ENCODE measurements around the gene NAA38.
A peak's percentile ranks its signal among the peaks of the same experiment; 100 is the strongest.

The NAA38 gene

DNA sequence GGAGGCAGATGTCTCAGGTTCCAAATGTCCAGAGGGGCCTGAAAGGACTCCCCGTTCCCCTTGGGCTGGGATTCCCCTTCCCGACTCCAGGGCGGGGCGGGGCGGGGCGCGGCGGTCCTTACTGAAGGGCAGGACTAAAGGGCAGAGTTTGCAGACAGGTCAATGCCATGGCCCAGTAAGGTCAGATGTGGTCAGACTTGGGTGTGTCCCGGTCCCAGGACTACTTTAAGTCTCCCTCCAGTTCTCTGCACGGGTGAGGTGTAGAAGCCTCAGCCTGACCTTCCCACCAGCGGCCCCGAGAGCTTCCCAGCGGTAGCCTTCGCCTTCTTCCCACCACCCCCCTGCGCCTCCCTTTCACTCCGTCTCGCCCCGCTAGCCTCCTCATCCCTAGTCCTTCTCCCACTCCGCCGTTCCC lies 22.8 kb downstream of the NAA38 start:
- H3K4me3 ChIP-seq (ENCODE audit: low read length), result peak overlapping the region; percentile 69
- DNase-seq (ENCODE audit: low read depth, low spot score), result no peak

DNA sequence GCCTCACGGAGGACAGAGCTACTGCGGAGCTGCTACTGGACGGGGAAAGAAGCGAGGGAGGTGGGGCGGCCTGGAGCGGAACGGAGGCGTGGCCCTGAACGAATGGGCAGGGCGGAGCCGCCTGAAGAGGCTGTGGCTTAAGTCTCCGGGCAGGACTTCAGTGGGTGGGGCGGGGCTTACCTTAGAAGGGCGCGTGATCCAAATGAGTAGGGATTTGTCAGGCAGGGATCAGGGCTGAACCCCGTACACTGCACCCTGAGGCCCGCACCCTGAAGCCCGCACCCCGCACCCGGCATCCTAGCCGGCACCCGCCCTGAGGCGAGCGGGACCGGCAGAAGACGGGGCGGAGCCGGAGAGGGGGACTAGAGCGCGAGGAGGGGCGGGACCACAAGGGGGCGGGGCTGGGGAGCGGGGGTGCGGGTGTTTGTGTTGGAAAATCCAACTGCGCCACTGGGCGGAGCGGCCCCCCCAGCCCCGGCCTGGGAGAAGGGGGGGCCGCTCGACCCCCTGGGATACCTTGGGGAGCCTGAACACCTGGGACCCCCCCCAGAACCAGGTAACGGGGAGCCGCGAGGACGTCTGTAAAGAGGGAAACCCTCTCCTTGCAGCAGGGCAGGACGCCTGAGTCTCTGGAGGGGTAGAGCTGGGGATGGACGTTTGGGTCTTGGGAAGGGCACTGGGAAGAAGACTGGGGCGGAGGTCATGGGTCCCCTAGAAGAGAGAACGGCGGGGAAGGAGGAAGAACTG lies 23.4 kb downstream of the NAA38 start, which contains the start of gene KDM6B:
TSS of gene KDM6B (plus strand) at position 423 of the 747 bp plus-strand sequence. CDS start 11,338 bp downstream, outside the sequence.
- peak; percentile 80 for DNase-seq (ENCODE audit: low read depth, low spot score)
- H3K4me3 ChIP-seq (ENCODE audit: low read length), result peak within 1 kb of the TSS; percentile 69

DNA sequence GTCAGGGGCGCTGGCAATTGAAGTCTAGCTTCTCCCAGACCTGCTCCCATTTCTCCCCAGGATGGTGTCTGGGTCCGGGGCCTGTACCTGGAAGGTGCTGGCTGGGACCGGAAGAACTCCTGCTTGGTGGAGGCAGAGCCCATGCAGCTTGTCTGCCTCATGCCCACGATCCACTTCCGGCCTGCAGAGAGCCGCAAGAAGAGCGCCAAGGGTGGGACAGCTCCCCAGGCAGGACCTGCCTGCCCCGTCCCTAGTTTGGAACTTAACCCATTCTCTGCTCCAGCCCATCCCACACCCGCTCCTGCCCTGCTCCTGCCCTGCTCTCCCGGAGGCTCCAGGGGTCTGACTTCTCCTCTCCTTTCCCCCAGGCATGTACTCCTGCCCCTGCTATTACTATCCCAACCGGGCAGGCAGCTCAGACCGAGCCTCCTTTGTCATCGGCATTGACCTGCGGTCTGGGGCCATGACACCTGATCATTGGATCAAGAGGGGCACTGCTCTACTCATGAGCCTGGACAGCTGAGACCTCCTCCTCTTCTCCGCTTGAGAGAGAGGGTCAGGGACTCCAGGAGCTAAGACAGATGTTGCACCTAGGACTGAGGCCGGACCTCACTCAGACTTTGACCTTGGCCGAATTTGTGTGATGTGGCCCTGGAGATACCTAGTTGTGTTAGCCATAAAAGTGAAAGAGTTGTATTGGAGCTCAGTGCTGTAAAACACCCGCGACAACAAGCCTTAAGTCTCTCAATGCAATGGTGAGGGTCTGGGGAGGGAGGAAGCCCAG lies 24.2 kb downstream of the NAA38 start:
- H3K4me3 ChIP-seq (ENCODE audit: low read length), result peak overlapping the region; percentile 69
- DNase-seq (ENCODE audit: low read depth, low spot score), result no peak

DNA sequence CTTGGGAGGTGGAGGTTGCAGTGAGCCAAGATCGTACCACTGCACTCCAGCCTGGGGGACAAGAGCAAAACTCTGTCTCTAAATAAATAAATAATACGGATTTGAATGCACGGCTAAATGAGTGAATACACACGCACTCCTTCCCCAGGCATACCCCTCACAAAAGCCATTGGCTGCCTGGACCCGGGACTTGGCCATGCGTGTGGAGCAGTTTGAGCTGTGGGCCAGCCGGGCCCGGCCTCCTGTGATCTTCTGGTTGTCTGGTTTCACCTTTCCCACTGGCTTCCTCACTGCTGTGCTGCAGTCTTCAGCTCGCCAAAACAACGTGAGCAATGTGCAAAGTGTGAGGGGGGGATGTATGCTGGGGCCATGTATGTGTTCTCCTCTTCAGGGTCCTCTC lies 24.9 kb downstream of the NAA38 start:
- DNase-seq (ENCODE audit: low read depth, low spot score), result no peak
- H3K4me3 ChIP-seq (ENCODE audit: low read length), result no peak overlapping the region

GRCh38 chr17:7831233-7831632 lies 26.1 kb downstream of the NAA38 start:
- no peak overlapping the region for H3K4me3 ChIP-seq (ENCODE audit: low read length)
- no peak for DNase-seq (ENCODE audit: low read depth, low spot score)

DNA sequence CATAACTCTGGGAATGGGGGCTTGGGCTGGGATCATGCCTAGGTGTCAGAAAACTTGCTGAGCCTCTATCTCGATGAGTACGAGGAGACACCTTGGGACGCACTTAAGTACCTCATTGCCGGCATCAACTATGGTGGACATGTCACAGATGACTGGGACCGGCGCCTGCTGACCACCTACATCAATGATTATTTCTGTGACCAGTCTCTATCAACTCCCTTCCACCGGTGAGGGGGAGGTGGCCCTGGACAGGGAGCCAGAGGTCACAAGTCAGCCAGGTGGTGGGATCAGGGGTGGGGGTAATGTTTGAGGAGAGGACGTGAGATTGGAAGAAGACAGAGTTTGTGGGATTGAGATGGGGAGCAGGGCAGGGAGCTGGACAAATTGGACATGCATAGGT lies 26.7 kb downstream of the NAA38 start:
- no peak overlapping the region for H3K4me3 ChIP-seq (ENCODE audit: low read length)
- no peak for DNase-seq (ENCODE audit: low read depth, low spot score)

DNA sequence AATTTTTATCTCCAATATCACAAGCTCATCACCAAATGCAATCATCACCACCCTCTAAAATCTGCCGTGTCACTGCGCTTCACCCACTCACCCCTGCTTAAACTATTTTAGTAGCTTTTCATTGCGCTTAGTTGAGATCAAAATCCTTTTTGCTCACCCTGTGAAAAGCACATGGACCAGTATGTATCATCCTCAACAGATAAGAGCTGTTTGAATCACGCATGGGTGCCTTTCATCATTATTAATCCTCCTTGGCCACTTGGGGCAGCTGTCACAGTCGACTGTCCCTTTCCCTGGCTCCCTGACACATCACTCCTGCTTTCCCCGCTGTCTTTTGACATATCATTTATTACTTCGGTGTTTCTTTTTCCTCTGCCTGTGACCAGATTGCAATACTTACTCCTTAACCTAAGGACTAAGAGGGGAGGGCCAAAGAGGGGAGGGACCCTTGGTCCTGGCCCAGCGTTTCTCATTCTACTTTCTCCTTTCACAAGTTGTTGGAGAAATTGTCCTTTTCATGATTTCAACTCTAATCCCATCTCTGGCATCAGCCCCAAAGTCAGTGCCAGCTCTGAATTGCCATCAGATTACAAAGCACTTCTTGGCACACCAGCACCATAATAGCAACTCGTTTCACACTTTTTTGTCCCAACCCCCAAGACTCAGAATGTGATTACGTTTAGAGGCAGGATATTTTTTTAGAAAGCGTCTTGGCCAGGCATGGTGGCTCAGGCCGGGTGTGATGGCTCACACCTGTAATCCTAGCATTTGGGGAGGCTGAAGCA lies 32.0 kb downstream of the NAA38 start:
- DNase-seq (ENCODE audit: low read depth, low spot score), result no peak
- H3K4me3 ChIP-seq (ENCODE audit: low read length), result no peak overlapping the region

DNA sequence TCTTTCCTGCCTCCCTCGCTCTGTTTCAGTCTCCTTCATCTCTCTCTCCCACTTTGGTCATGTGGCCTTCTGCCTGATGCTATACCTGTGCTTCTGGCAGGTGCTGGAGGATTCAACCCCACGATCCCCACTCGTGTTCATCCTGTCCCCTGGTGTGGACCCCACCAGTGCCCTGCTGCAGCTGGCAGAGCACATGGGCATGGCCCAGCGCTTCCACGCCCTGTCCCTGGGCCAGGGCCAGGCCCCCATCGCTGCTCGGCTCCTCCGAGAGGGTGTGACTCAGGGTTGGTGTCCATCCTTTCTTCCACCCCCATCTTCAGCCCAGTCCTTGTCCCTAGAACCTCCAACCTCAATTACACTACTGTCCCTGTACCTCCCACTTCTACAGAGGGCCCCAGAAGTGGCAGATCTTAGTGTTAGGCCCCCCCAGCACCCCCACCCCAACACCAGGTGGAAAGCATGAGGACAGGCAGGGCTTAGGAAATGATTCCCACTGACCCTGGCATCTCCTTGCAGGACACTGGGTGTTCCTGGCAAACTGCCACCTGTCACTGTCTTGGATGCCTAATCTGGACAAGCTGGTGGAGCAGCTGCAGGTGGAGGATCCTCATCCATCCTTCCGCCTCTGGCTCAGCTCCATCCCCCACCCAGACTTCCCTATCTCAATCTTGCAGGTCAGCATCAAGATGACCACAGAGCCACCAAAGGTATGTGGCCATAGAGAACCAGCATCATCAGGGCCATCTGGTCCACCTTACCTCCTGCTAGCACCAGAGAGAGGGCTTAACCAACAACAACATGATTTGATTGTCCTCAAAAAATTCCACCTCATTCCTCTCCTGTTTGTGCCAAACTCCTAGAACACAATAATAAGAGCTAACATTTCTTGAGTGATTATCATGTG lies 33.1 kb downstream of the NAA38 start:
- DNase-seq (ENCODE audit: low read depth, low spot score), result no peak

DNA sequence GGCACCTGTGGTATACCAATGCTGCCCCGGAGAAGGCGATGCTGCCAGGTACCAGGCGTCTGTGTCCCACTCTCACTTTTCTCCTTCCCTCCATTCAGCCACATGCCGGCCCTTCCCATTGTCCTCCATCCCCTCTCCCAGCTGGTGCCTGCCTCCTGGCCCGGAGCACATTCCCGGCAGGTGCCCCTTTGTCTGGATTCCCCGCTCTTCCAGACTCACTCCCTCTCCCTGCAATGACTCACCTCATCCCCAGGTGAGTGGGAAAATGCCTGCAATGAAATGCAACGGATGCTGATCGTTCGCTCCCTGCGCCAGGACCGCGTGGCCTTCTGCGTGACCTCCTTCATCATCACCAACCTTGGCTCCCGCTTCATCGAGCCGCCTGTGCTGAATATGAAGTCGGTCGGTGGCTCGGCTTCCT lies 33.8 kb downstream of the NAA38 start:
- no peak for DNase-seq (ENCODE audit: low read depth, low spot score)
- no peak overlapping the region for H3K4me3 ChIP-seq (ENCODE audit: low read length)

More for the DNA sequence above, 33.1 kb downstream of the NAA38 start:
- no peak overlapping the region for H3K4me3 ChIP-seq (ENCODE audit: low read length)

- DNase-seq (ENCODE audit: low read depth, low spot score), result no peak
- H3K4me3 ChIP-seq (ENCODE audit: low read length), result no peak overlapping the region
Measured at GRCh38 chr17:7822126-7822525, 35.2 kb downstream of the NAA38 start.

DNA sequence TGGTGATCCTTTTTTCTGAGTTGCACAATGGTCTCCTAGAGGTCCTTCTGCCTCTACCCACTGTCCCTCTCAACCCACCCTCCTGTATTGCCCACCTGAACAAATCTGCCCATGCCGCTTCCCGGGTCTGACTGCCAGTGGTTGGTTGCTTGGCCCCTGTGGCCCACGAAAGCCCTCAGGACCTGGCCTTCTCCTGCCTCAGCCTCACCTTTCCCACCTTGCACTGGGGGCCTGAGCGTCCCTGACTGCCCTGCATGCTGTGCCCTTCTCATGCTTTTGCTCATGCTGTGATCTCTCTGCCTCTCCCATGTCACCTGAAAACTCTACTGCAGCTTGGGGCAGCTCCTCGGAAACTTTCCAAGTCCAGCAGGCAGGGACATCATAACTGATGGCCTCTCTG lies 37.1 kb downstream of the NAA38 start:
- H3K4me3 ChIP-seq (ENCODE audit: low read length), result no peak overlapping the region
- DNase-seq (ENCODE audit: low read depth, low spot score), result no peak

- no peak for DNase-seq (ENCODE audit: low read depth, low spot score)
- no peak overlapping the region for H3K4me3 ChIP-seq (ENCODE audit: low read length)
Measured at GRCh38 chr17:7818746-7819645, 38.4 kb downstream of the NAA38 start.

DNA sequence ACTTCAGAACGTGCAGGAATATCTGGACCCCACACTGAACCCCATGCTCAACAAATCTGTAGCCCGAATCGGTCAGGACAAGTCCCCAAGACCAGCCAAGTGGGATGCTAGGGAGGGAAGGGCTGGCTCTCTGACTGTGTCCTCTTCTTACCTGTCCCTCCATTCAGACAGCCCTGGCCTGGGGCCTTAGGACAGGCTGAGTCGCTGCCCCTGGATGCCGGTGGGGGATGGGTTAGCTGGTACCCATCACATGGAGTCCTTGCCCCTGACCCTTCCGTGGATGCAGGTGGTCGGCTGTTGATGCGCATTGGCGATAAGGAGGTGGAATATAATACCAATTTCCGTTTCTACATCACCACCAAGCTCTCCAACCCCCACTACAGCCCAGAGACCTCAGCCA lies 39.3 kb downstream of the NAA38 start:
- no peak for DNase-seq (ENCODE audit: low read depth, low spot score)

GRCh38 chr17:7817643-7817964 lies 39.8 kb downstream of the NAA38 start:
- H3K4me3 ChIP-seq (ENCODE audit: low read length), result no peak overlapping the region
- DNase-seq (ENCODE audit: low read depth, low spot score), result no peak

More for the DNA sequence above, 39.3 kb downstream of the NAA38 start:
- no peak overlapping the region for H3K4me3 ChIP-seq (ENCODE audit: low read length)

DNA sequence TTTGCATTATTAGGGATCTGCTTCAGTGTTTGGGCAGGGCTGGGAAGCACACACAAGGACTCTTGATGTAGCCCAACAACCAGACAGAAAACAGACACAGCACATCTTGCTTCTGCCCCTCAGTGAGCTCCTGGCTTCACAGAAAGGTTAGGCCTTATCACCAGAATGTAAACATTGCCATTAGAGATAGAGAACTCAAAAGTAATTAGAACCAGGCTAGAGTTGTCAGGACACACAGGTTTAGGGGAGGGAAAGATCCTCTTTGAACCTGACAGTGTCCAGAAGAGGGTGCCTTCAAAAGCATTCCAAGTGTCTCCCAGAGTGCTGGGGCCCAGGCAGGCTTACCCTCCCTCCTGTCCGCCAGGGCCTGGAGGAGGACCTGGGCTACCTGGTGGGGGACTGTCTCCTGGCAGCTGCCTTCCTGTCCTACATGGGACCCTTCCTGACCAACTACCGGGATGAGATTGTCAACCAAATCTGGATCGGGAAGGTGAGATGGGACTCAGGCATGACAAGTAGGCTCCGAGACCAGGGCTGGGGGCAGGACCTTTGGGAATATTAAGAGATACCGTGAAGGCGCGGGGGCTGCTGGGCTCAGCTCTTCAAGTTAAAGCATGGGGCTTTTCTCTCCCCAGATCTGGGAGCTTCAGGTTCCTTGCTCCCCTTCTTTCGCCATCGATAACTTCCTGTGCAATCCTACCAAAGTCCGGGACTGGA lies 40.3 kb downstream of the NAA38 start:
- no peak overlapping the region for H3K4me3 ChIP-seq (ENCODE audit: low read length)
- no peak for DNase-seq (ENCODE audit: low read depth, low spot score)

- DNase-seq (ENCODE audit: low read depth, low spot score), result no peak
- no peak overlapping the region for H3K4me3 ChIP-seq (ENCODE audit: low read length)
Measured at GRCh38 chr17:7814969-7815368, 42.4 kb downstream of the NAA38 start.

- DNase-seq (ENCODE audit: low read depth, low spot score), result no peak
- H3K4me3 ChIP-seq (ENCODE audit: low read length), result no peak overlapping the region
Measured at GRCh38 chr17:7811251-7811650, 46.1 kb downstream of the NAA38 start.
